ENCODE measurements around the gene COL9A2. TPM values are rescaled to one million over a fixed set of nuclear protein-coding genes. Genes with fewer than 3 reads are reported as not detected.
A peak's percentile ranks its signal among the peaks of the same experiment; 100 is the strongest.
"Not testable (repeated sequence)": the region's sequence is repeated elsewhere in the genome, so short reads cannot be mapped to it uniquely, and the experiment has no call there.

The COL9A2 gene
- total RNA-seq, 2 experiments from 2014 or later = 6.2 to 6.8 TPM

DNA sequence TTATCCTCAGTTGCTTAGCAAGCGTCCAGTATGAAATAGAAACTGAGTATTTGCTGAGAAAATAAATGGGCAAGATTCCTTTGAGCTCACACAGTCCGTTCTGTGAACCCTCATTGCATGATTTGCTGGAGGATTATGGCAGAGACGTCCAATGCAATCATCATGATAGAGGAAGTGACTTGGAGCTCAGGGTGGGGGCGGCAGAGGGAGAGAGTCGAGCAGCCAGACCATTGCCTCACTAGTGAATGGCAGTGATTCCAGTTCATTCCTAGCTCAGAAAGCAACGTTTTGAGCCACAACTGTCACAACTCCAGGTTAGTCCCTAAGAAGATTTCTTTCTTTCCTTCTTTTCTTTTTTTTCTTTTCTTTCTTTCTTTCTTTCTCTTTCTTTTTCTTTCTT, 27.5 kb upstream of the COL9A2 start:
- Mint-ChIP-seq H3K4me1 (ENCODE audit: low read depth) (peaks cover 61% of the 10 kb centered on the region), H3K9me3 (no peaks in the 10 kb centered on the region)

DNA sequence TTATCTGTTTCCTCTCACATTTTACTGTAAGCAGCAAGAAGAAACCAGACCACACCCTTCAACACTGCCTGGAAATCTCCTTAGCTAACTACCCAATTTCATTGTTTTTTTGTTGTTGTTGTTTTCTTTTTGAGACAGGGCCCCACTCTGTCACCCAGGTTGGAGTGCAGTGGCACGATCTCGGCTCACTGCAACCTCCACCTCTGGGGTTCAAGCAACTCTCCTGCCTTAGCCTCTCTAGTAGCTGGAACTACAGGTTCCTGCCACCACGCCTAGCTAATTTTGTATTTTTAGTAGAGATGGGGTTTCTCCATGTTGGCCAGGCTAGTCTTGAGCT, 25.3 kb upstream of the COL9A2 start:
- H3K27ac Mint-ChIP-seq = peak overlapping the region; percentile 100

More for the DNA sequence above, 27.5 kb upstream of the COL9A2 start:
- CTCF ChIA-PET = interaction anchor here (1.0 to 1.9 kb wide), 5 partner anchors 19 to 202 kb away, joined by 3 to 7 read pairs (median 3); no protein-coding TSS in a partner anchor
- Mint-ChIP-seq H3K27ac (peak overlapping the region; percentile 100), H3K27me3 (ENCODE audit: low read depth) (no peaks in the 10 kb centered on the region), H3K36me3 (ENCODE audit: low read depth) (peaks cover 2% of the 10 kb centered on the region), H3K4me3 (peak overlapping the region; percentile 65)
- intact Hi-C loops (cut with micrococcal nuclease) = no loop called here
- DNase-seq = peak; percentile 80

DNA sequence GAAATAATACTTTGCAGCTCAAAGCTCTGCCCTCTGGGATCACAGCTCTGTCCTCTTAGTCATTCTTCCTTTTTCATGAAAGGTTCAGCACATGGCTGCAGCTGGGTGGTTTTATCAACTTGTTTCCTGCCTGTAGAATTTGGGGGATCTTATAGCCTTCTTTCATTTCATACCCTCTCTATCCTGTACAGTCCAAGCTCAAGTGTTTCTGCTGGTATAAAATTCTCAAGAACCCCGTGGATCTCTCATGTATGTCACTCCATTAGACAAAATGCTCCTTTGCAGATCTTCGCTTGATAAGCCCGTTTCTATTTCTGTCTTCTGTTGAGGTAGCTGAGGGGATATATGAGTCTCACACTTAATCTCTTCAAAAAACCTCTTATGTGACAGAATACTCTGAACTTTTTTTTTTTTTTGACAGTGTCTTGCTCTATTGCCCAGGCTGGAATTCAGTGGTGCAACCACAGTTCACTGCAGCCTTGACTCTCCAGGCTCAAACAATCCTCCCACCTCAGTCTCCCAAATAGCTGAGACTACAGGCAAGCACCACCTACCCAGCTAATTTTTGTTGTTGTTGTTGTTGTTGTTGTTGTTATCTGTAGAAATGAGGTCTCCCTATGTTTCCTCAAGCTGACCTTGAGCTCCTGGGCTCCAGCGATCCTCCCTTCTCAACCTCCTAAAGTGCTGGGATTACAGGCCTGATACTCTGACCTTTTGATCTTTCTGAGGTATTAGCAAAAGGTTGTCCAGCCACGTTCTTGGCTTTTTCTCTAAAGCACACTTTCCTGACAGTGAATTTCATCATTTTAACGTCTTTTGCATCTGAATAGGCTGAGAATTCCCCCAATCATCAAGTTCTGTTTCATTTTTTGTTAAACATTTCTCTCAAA, 24.6 kb upstream of the COL9A2 start:
- Mint-ChIP-seq H3K9me3 (no peaks in the 10 kb centered on the region), H3K27ac (peak overlapping the region; percentile 100), H3K27me3 (ENCODE audit: low read depth) (no peaks in the 10 kb centered on the region), H3K4me3 (peak overlapping the region; percentile 63), H3K36me3 (ENCODE audit: low read depth) (peaks cover 2% of the 10 kb centered on the region), H3K4me1 (ENCODE audit: low read depth) (peaks cover 71% of the 10 kb centered on the region)
- peak; percentile 68 for DNase-seq
- intact Hi-C loops (cut with micrococcal nuclease) = loop anchor here (1.0 to 2.0 kb wide), 5 partner anchors 44 to 110 kb away; partner anchors contain the start of gene ZMPSTE24
- CTCF ChIA-PET = interaction anchor here (0.6 to 9.8 kb wide), 23 partner anchors 10 to 260 kb away, joined by 3 to 226 read pairs (median 4); partner anchors contain the start of genes COL9A2 and SMAP2

More for the DNA sequence above, 25.3 kb upstream of the COL9A2 start:
- H3K9me3 Mint-ChIP-seq; H3K36me3 Mint-ChIP-seq (ENCODE audit: low read depth); H3K27me3 Mint-ChIP-seq (ENCODE audit: low read depth): not testable (repeated sequence)
- H3K4me1 Mint-ChIP-seq (ENCODE audit: low read depth) = peaks cover 71% of the 10 kb centered on the region
- peak overlapping the region; percentile 63 for H3K4me3 Mint-ChIP-seq
- peak; percentile 57 for DNase-seq
- CTCF ChIA-PET = interaction anchor here (0.6 to 9.8 kb wide), 13 partner anchors 9 to 244 kb away, joined by 3 to 226 read pairs (median 3); partner anchors contain the start of genes COL9A2 and SMAP2
- intact Hi-C loops (cut with micrococcal nuclease) = loop anchor here (1.0 to 2.0 kb wide), 5 partner anchors 43 to 109 kb away; partner anchors contain the start of gene ZMPSTE24

DNA sequence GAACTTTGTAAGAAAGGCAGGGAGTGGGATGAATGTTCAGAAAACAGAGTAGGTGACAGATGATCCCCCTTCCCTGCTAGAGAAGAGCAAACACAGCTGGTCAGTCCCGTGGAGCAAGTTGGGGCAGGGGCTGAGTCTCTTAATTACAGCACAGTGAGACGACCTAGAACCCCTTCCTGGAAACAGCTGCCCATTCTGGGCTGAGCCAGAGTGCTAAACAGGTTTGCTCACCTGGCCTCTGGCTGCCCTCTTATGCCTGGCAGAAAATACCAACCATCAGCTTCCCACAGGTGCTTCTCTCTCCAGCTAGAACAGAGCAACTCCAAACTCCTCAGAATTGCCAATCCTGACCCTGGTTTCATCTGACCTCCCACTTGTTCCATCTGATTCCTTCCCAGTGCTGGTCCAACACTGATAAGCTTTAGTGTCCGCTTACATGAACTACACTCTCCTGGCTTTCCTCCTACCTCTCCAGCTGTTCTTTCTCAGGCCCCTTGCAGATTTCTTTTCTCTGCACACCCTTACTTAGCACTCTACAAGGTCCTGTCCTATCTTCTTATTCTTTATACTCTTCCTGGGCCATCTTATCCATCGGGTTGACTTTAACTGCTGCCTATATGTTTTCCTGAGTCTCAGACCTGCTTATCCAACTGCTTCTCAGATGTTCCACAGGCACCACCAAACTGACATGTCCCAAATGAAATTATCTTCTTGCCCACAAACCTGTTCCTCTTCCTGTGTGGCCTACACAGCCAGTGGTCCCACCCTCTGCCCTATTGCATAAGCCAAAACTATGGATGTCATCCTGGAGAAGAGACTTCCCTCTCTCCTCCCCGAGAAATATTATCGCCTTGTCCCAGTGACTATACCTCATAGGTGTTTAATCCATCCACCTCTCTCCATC, 22.6 kb upstream of the COL9A2 start:
- DNase-seq = no peak
- no peak overlapping the region for H3K4me3 Mint-ChIP-seq
- intact Hi-C loops (cut with micrococcal nuclease) = loop anchor here (2.0 to 5.0 kb wide), 2 partner anchors 179 to 193 kb away; partner anchors contain the start of genes RLF and ZNF684
- H3K4me1 Mint-ChIP-seq (ENCODE audit: low read depth) = peaks cover 59% of the 10 kb centered on the region
- H3K27me3 Mint-ChIP-seq (ENCODE audit: low read depth) = no peaks in the 10 kb centered on the region
- H3K36me3 Mint-ChIP-seq (ENCODE audit: low read depth) = peaks cover 2% of the 10 kb centered on the region
- H3K9me3 Mint-ChIP-seq = no peaks in the 10 kb centered on the region
- CTCF ChIA-PET = interaction anchor here (0.5 to 9.8 kb wide), 58 partner anchors 9 to 420 kb away, joined by 3 to 226 read pairs (median 5); partner anchors contain the start of genes CAP1, COL9A2, EXO5 and SMAP2
- H3K27ac Mint-ChIP-seq = peak overlapping the region; percentile 56

DNA sequence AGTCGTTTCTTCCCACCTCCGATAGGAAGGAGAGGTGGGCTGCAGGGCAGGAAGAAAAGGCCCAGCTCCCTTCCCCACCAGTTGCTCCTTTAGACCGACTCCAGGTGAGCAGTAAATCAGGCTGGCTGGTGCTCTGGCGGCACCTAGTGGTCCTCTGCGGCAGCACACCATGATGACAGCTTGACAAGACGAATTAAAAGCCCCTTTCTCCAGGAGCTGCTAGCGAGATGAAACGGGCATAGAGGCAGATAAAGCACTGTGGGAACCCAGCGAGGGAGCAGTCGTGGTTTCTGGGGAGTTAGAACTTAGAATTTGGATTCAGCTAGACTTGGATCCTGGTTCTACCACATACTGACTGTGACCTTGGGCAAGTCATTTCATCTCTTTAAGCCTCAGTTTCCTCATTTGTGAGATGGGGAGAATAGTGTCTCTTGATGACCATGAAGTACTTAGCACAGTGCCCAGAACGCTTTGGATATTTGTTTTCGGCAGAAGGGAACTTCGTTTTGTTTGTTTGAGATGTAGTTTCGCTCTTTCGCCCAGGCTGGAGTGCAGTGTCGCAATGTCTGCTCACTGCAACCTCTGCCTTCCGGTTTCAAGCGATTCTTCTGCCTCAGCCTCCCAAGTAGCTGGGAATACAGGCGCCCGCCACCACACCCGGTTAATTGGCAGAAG, 21.8 kb upstream of the COL9A2 start:
- peak; percentile 97 for DNase-seq
- no peaks in the 10 kb centered on the region for H3K9me3 Mint-ChIP-seq
- intact Hi-C loops (cut with micrococcal nuclease) = loop anchor here (1.0 to 5.0 kb wide), 7 partner anchors 24 to 255 kb away; partner anchors contain the start of genes RLF and ZNF684
- no peaks in the 10 kb centered on the region for H3K27me3 Mint-ChIP-seq (ENCODE audit: low read depth)
- H3K36me3 Mint-ChIP-seq (ENCODE audit: low read depth) = peaks cover 2% of the 10 kb centered on the region
- H3K27ac Mint-ChIP-seq = peak overlapping the region; percentile 72
- peak overlapping the region; percentile 35 for H3K4me3 Mint-ChIP-seq
- CTCF ChIA-PET = interaction anchor here (0.5 to 9.8 kb wide), 67 partner anchors 9 to 419 kb away, joined by 3 to 226 read pairs (median 5); partner anchors contain the start of genes CAP1, COL9A2, EXO5 and SMAP2
- peaks cover 52% of the 10 kb centered on the region for H3K4me1 Mint-ChIP-seq (ENCODE audit: low read depth)

DNA sequence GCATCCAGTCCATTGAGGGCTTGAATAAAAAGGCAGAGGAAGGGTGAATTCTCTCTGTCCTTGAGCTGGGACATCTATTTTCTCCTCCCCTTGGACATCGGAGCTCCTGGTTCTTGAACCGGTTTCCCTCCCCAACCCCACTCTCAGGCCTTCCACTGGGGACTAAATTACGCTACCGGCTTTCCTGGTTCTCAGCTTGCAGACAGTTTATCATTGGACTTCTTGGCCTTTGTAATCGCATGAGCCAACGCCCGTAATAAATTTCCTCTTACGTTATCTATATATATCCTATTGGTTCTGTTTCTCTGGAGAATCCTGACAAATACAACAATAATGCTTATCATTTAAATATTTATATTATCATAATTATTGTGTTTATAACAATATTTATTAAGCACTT, 20.4 kb upstream of the COL9A2 start:
- DNase-seq = no peak
- no peak overlapping the region for H3K4me3 Mint-ChIP-seq
- intact Hi-C loops (cut with micrococcal nuclease) = loop anchor here (5.0 kb wide), 1 partner anchor 195 kb away; the partner anchor contains the start of gene ZNF684
- no peak overlapping the region for H3K27ac Mint-ChIP-seq
- no peaks in the 10 kb centered on the region for H3K36me3 Mint-ChIP-seq (ENCODE audit: low read depth)
- CTCF ChIA-PET = interaction anchor here (0.7 to 9.8 kb wide), 21 partner anchors 13 to 297 kb away, joined by 3 to 226 read pairs (median 7); partner anchors contain the start of genes CAP1 and COL9A2
- no peaks in the 10 kb centered on the region for H3K9me3 Mint-ChIP-seq
- peaks cover 38% of the 10 kb centered on the region for H3K4me1 Mint-ChIP-seq (ENCODE audit: low read depth)
- H3K27me3 Mint-ChIP-seq (ENCODE audit: low read depth) = no peaks in the 10 kb centered on the region

DNA sequence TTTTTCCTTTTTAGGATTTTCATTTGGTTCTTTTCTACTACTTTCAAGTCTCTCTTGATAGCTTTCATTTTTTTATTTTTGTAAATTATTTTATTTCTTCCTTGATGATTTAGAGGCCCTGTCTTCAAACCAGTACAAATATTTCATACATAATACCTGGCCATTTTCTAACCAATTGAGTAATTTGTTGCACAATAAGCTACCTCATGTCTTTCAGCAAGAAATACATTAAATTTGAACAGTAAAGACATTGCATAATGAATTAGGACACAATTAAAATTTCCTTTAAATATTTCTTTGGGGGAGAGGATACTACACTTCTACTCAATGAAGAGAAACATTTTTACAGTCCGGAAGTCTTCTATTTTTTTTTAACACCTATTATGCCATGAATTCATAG, 15.6 kb upstream of the COL9A2 start:
- Mint-ChIP-seq H3K4me3 (no peak overlapping the region), H3K4me1 (ENCODE audit: low read depth) (no peaks in the 10 kb centered on the region), H3K36me3 (ENCODE audit: low read depth) (no peaks in the 10 kb centered on the region), H3K9me3 (peaks cover 3% of the 10 kb centered on the region), H3K27me3 (ENCODE audit: low read depth) (no peaks in the 10 kb centered on the region), H3K27ac (no peak overlapping the region)
- no peak for DNase-seq
- intact Hi-C loops (cut with micrococcal nuclease) = no loop called here
- CTCF ChIA-PET = interaction anchor here (1.2 to 9.8 kb wide), 3 partner anchors 15 to 189 kb away, joined by 3 to 134 read pairs (median 4); partner anchors contain the start of gene COL9A2

DNA sequence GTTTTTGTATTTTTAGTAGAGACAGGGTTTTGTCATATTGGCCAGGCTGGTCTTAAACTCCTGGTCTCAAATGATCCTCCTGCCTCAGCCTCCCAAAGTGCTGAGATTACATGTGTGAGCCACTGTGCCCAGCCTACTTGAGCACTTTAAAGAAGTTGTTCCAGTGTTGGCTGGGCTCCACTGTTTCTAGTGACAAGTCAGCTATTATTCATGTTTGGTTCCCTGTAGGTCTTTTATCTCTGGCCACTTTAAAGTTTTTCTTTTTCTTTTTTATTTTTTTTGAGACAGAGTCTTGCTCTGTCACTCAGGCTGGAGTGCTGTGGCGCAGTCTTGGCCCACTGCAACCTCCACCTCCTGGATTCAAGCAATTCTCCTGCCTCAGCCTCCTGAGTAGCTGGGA, 14.3 kb upstream of the COL9A2 start:
- intact Hi-C loops (cut with micrococcal nuclease); H3K27ac Mint-ChIP-seq; H3K9me3 Mint-ChIP-seq; H3K4me1 Mint-ChIP-seq (ENCODE audit: low read depth); H3K36me3 Mint-ChIP-seq (ENCODE audit: low read depth); H3K4me3 Mint-ChIP-seq; H3K27me3 Mint-ChIP-seq (ENCODE audit: low read depth); DNase-seq: not testable (repeated sequence)
- CTCF ChIA-PET = interaction anchor here (0.6 to 1.3 kb wide), 6 partner anchors 16 to 337 kb away, joined by 3 to 4 read pairs (median 3); no protein-coding TSS in a partner anchor

DNA sequence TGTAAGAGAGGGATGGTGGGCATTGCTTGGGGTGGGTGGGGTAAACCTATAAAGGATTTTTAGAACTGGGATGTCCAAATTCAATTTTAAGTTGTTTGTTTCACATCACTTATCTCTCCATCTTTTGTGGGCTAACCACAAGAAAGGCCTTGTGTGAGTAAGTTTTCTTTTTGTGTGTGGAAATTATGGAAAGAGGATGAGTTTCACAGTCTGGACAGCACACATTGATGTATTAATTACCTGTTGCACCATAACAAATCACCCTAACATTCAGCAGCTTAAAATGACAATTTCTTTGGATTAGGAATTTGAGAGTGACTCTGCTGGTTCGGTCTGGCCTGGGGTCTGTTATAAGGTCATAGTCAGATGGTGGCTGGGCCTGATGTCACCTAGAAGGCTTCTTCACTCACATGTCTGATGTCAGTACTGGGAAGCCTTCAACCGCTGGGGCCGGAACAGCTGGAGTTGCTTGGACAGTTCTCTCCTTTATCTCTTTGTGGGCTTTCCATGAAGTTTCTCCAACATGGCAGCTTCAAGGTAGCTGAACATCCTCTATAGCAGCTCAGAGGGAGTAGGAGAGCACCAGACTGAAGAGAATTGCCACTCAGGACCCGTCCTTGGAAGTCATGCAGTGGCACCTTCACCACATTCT, 2.0 kb upstream of the COL9A2 start:
- CTCF ChIA-PET = interaction anchor here (2.3 to 9.1 kb wide), 3 partner anchors 19 to 175 kb away, joined by 10 to 134 read pairs (median 58); no protein-coding TSS in a partner anchor
- Mint-ChIP-seq H3K4me1 (ENCODE audit: low read depth) (peaks cover 16% of the 10 kb centered on the region), H3K27me3 (ENCODE audit: low read depth) (peaks cover 7% of the 10 kb centered on the region), H3K9me3 (no peaks in the 10 kb centered on the region), H3K4me3 (no peak overlapping the region), H3K27ac (no peak overlapping the region), H3K36me3 (ENCODE audit: low read depth) (no peaks in the 10 kb centered on the region)
- no peak for DNase-seq
- intact Hi-C loops (cut with micrococcal nuclease) = loop anchor here (5.0 kb wide), 1 partner anchor 222 kb away; the partner anchor contains the start of gene PPT1

DNA sequence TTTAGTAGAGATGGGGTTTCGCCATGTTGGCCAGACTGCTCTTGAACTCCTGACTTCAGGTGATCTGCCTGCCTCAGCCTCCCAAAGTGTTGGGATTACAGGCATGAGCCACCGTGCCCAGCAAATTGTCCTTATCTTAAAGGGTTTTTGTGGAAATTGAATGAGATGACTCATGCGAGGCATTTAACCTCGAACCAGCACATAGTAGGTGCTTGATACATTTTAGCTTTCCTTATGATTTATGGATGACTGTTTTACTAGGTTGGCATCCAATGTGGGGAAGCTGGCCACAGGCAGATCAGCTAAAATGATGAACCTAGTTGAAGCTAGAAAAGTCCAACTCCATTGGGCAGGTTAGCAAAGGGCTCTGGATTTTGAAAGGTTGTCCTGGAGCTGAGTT, 1.4 kb upstream of the COL9A2 start:
- no peak overlapping the region for H3K27ac Mint-ChIP-seq
- intact Hi-C loops (cut with micrococcal nuclease) = loop anchor here (5.0 kb wide), 1 partner anchor 221 kb away; the partner anchor contains the start of gene PPT1
- H3K4me3 Mint-ChIP-seq = no peak overlapping the region
- H3K9me3 Mint-ChIP-seq = no peaks in the 10 kb centered on the region
- H3K4me1 Mint-ChIP-seq (ENCODE audit: low read depth) = peaks cover 20% of the 10 kb centered on the region
- no peak for DNase-seq
- CTCF ChIA-PET = interaction anchor here (2.3 to 9.1 kb wide), 3 partner anchors 19 to 175 kb away, joined by 10 to 134 read pairs (median 58); no protein-coding TSS in a partner anchor
- peaks cover 7% of the 10 kb centered on the region for H3K27me3 Mint-ChIP-seq (ENCODE audit: low read depth)
- H3K36me3 Mint-ChIP-seq (ENCODE audit: low read depth) = no peaks in the 10 kb centered on the region
